K562 (cell line): ENCODE results near the gene CPM. TPM values are rescaled to one million over a fixed set of nuclear protein-coding genes. Genes with fewer than 3 reads are reported as not detected.

Experiments used
- ATAC-seq: fragments of 200-7000 bp; cut with Tn5 transposase; 3 replicates; pipeline ENCODE4 v1.9.1; 2020; ENCODE audit warnings: moderate library complexity
- BruUV-seq: library from RNA; stranded (reverse); fragments of 400-500 nt; replicated peaks from 2 replicates; lab custom pipeline; 2021; lab: Mats Ljungman, UMichigan
- CTCF ChIA-PET: fragments of 300-600 bp; formaldehyde crosslinking; extraction: SDS; loops from one replicate; lab custom pipeline; 2021; ENCODE audit warnings: low intra/inter-chr PET ratio; lab: Yijun Ruan, JAX
- POLR2A ChIA-PET: fragments of 300-600, 350-650 bp; sonication (Branson Sonifier 250); formaldehyde crosslinking; extraction: SDS; loops from one replicate; lab custom pipeline; 2021; ENCODE audit warnings: antibody characterized with exemption, inconsistent platforms; lab: Yijun Ruan, JAX
- DNase-seq, 4 experiments: peaks; one replicate each; pipeline versions ENCODE4 v3.0.0 to v3.0.0-alpha.2; 2011 to 2018; ENCODE audit warnings: low spot score in 3 of 4, mixed read lengths in 3 of 4; ENCODE audit errors: extremely low read depth in 1 of 4
- FAIRE-seq: peaks from 2 replicates; lab custom pipeline; 2011; peaks lifted over from hg19 to GRCh38; lab: Jason Lieb, UNC
- H2AFZ ChIP-seq: 2 replicates; pipeline ENCODE4 v1.6.0; 2011; ENCODE audit warnings: low read depth, low read length, control low read depth, inconsistent platforms
- H3K27ac ChIP-seq: fragments of 200-600 bp; 3 replicates; pipeline ENCODE4 v1.8.0; 2011; ENCODE audit warnings: low read depth, mild to moderate bottlenecking, control low read depth, inconsistent platforms, low read length, moderate library complexity, mixed read lengths; ENCODE audit errors: extremely low read depth
- H3K27me3 ChIP-seq, 2 experiments: fragments of 300-600 bp in 1 of 2; 2 replicates in 1 of 2; 3 replicates in 1 of 2; pipeline versions ENCODE4 v1.6.0 to v1.8.0; 2011; ENCODE audit warnings: inconsistent platforms in 2 of 2, low read length in 2 of 2, mild to moderate bottlenecking in 1 of 2, mixed read lengths in 1 of 2, moderate library complexity in 1 of 2; ENCODE audit not compliant: control insufficient read depth in 2 of 2, insufficient read depth in 2 of 2
- H3K36me3 ChIP-seq: fragments of 300-600 bp; 3 replicates; pipeline ENCODE4 v1.8.0; 2011; ENCODE audit warnings: mild to moderate bottlenecking, low read length, inconsistent platforms; ENCODE audit not compliant: control insufficient read depth, insufficient read depth
- H3K4me1 ChIP-seq, 2 experiments: fragments of 200-600 bp in 1 of 2; replicated peaks in 1 of 2; 2 replicates in 1 of 2; 3 replicates in 1 of 2; pipeline versions ENCODE4 v1.5.1 to v1.8.0; 2011; ENCODE audit warnings: inconsistent platforms in 2 of 2, low read length in 2 of 2, mild to moderate bottlenecking in 1 of 2, mixed read lengths in 1 of 2, moderate library complexity in 1 of 2; ENCODE audit not compliant: control insufficient read depth in 2 of 2, insufficient read depth in 2 of 2
- H3K4me2 ChIP-seq: 2 replicates; pipeline ENCODE4 v1.6.1; 2011; ENCODE audit warnings: low read length, control low read depth, inconsistent platforms, mixed read lengths; ENCODE audit not compliant: insufficient read depth
- H3K4me3 ChIP-seq: fragments of 200-600 bp; sonication (generic), shearing (Covaris generic); 2 replicates; pipeline ENCODE4 v1.5.1; 2016; ENCODE audit warnings: control low read depth, inconsistent platforms
- H3K79me2 ChIP-seq: fragments of 200-600 bp; 3 replicates; pipeline ENCODE4 v1.8.0; 2011; ENCODE audit warnings: low read length, inconsistent platforms; ENCODE audit not compliant: control insufficient read depth, insufficient read depth
- H3K9ac ChIP-seq, 2 experiments: 2 replicates each; pipeline versions ENCODE4 v1.6.0 to v1.6.1; 2011; ENCODE audit warnings: low read depth in 2 of 2, low read length in 2 of 2, control low read depth in 1 of 2, inconsistent platforms in 1 of 2, mild to moderate bottlenecking in 1 of 2, mixed read lengths in 1 of 2; ENCODE audit not compliant: insufficient read depth in 1 of 2
- H3K9me1 ChIP-seq: one replicate; pipeline ENCODE4 v1.6.0; 2011; ENCODE audit warnings: inconsistent platforms, mild to moderate bottlenecking, low read length, moderate library complexity; ENCODE audit not compliant: control insufficient read depth, insufficient read depth
- H3K9me3 ChIP-seq: replicated peaks from 2 replicates; pipeline ENCODE4 v1.5.1; 2011; ENCODE audit warnings: low read depth, low read length, inconsistent platforms; ENCODE audit not compliant: control insufficient read depth, insufficient read depth
- H4K20me1 ChIP-seq: replicated peaks from 2 replicates; pipeline ENCODE4 v1.6.1; 2011; ENCODE audit warnings: low read length, inconsistent platforms, mixed read lengths; ENCODE audit not compliant: control insufficient read depth, insufficient read depth
- ARID1B ChIP-seq: fragments of 450-650 bp; IDR thresholded peaks from 2 replicates; pipeline ENCODE4 v1.6.1; 2016; ENCODE audit warnings: antibody characterized with exemption, mild to moderate bottlenecking, inconsistent platforms
- BRD9 ChIP-seq: fragments of 450-650 bp; IDR thresholded peaks from 2 replicates; pipeline ENCODE4 v1.6.1; 2018; ENCODE audit warnings: low read depth; ENCODE audit not compliant: partially characterized antibody
- C11orf30 ChIP-seq: fragments of 450-650 bp; IDR thresholded peaks from 2 replicates; pipeline ENCODE4 v1.6.1; 2016; ENCODE audit warnings: low read depth, mild to moderate bottlenecking
- CREM ChIP-seq: IDR thresholded peaks from 2 replicates; pipeline ENCODE4 v1.6.1; 2014; ENCODE audit warnings: antibody characterized with exemption, low read depth
- DPF2 ChIP-seq: fragments of 450-650 bp; IDR thresholded peaks from 2 replicates; pipeline ENCODE4 v1.6.1; 2016
- HIVEP1 ChIP-seq: fragments of 250-450 bp; sonication (Bioruptor Pico); IDR thresholded peaks from 2 replicates; pipeline ENCODE4 v1.4.0; 2020; ENCODE audit warnings: mild to moderate bottlenecking
- HMBOX1 ChIP-seq: sonication (generic); IDR thresholded peaks from 2 replicates; pipeline ENCODE4 v1.6.1; 2016
- KDM1A ChIP-seq, 2 experiments: fragments of 450-650 bp; IDR thresholded peaks; 2 replicates each; pipeline ENCODE4 v1.6.1; 2016; ENCODE audit warnings: mild to moderate bottlenecking in 2 of 2
- MAFG ChIP-seq: fragments of 450-650 bp; conservative IDR thresholded peaks from 2 replicates; pipeline ENCODE4 v1.6.1; 2016; ENCODE audit warnings: missing genetic modification characterization, missing compliant biosample characterization
- MEIS2 ChIP-seq: fragments of 450-650 bp; IDR thresholded peaks from 2 replicates; pipeline ENCODE4 v1.6.1; 2014; ENCODE audit warnings: mild to moderate bottlenecking; ENCODE audit not compliant: partially characterized antibody
- NFE2 ChIP-seq: IDR thresholded peaks from 2 replicates; pipeline ENCODE4 v1.6.1; 2014; ENCODE audit warnings: antibody characterized with exemption, low read depth
- PRMT5 ChIP-seq: sonication (generic); formaldehyde crosslinking; IDR thresholded peaks from 2 replicates; pipeline ENCODE4 v1.5.0; 2020; ENCODE audit warnings: missing genetic modification reagents
- RBFOX2 ChIP-seq: fragments of 200-400 bp; formaldehyde crosslinking; IDR thresholded peaks from 2 replicates; pipeline ENCODE4 v1.6.1; 2017; ENCODE audit warnings: low read depth, mild to moderate bottlenecking, low read length, moderate library complexity
- RBM17 ChIP-seq: fragments of 200-400 bp; formaldehyde crosslinking; IDR thresholded peaks from 2 replicates; pipeline ENCODE4 v1.6.1; 2017; ENCODE audit warnings: low read depth, mild to moderate bottlenecking, low read length, borderline replicate concordance
- SAFB ChIP-seq: fragments of 200-400 bp; formaldehyde crosslinking; IDR thresholded peaks from 2 replicates; pipeline ENCODE4 v1.6.1; 2017; ENCODE audit warnings: low read depth, low read length, borderline replicate concordance
- ZZZ3 ChIP-seq: fragments of 450-650 bp; IDR thresholded peaks from 2 replicates; pipeline ENCODE4 v1.6.1; 2016; ENCODE audit warnings: antibody characterized with exemption, mild to moderate bottlenecking, moderate library complexity
- WGBS: fragments of 100-300 bp; shearing (Covaris generic); methylation state at CpG from one replicate; pipeline ENCODE4 v1.1.6; 2016; ENCODE audit warnings: low coverage, mixed read lengths; ENCODE audit not compliant: insufficient coverage; ENCODE audit errors: missing lambda C conversion rate; 5-methylcytosine and 5-hydroxymethylcytosine counted together
- in situ Hi-C: fragments of 300-500 bp; cut with MboI; formaldehyde crosslinking; loops from 4 replicates; pipeline ENCODE4 v1.15.0; 2018; ENCODE audit warnings: inconsistent platforms, mixed read lengths
- intact Hi-C: fragments of 100-400 bp; cut with micrococcal nuclease; formaldehyde crosslinking; loops from 2 replicates; pipeline ENCODE4 v1.14.2; 2022
- polyA plus RNA-seq, 8 experiments: library from polyadenylated mRNA; depleted of rRNA in 4 of 8; stranded (reverse) in 5 of 8; unstranded in 3 of 8; fragments of >200 nt; fragmentation: Nextera tagmentation in 2 of 8; fragmentation: Illumina TruSeq in 1 of 8; extraction: Ambion mirVana in 2 of 8; extraction: Trizol in 1 of 8; gene quantifications; 2 replicates each; pipeline versions ENCODE4 v1.2.1 to v1.2.3, GENCODE V29; 2011 to 2014; ENCODE audit warnings: inconsistent platforms in 1 of 8, missing spikeins in 1 of 8
- total RNA-seq, 7 experiments: library from RNA; depleted of rRNA in 6 of 7; stranded (reverse); fragments of >200 nt in 6 of 7; fragmentation: Illumina TruSeq in 2 of 7; extraction: Trizol in 2 of 7; gene quantifications; 2 replicates each; pipeline versions ENCODE4 v1.2.1 to v1.2.3, GENCODE V29; 2011 to 2021; ENCODE audit warnings: low replicate concordance in 1 of 7
- TF ChIP-seq, protein P1 (sequence below), 2 experiments: IDR thresholded peaks in 1 of 2; conservative IDR thresholded peaks in 1 of 2; 2 replicates each; pipeline ENCODE4 v1.6.1; 2016; ENCODE audit warnings: low read depth in 2 of 2, mild to moderate bottlenecking in 1 of 2, missing compliant biosample characterization in 1 of 2, missing genetic modification characterization in 1 of 2, moderate library complexity in 1 of 2
- TF ChIP-seq, protein P2 (sequence below): fragments of 450-650 bp; IDR thresholded peaks from 2 replicates; pipeline ENCODE4 v1.6.1; 2016

The CPM gene
- total and polyA plus RNA-seq, 9 of the 15 experiments (the other 6 are each of a cell fraction or from before 2014, with no cell fraction given): 0.31 TPM; not detected in 8

- in situ Hi-C loops (no loop called here), intact Hi-C loops (no loop called here)
- Histone ChIP-seq H3K27ac (peak overlapping the region; percentile 53; the same call in 2 of the 3 replicates), H3K9me3 (no peaks in the 10 kb centered on the region), H3K79me2 (peaks cover 91% of the 10 kb centered on the region), H3K9me1 (no peaks in the 10 kb centered on the region), H3K4me2 (no peak overlapping the region; the same call in 1 of the 2 replicates), H2AFZ (no peak overlapping the region), H3K36me3 (peaks cover 76% of the 10 kb centered on the region), H4K20me1 (peaks cover 5% of the 10 kb centered on the region; the same call in 1 of the 2 replicates), H3K4me3 (no peak overlapping the region), H3K4me1 (peaks cover 4 to 13% of the 10 kb centered on the region in 2 experiments), H3K9ac (peak overlapping the region in 1 of 2 experiments; percentile 22; a peak in 2 of 4 replicates), H3K27me3 (no peaks in the 10 kb centered on the region)
- ChIA-PET POLR2A (interaction anchor here (0.6 to 1.5 kb wide), 6 partner anchors 9 to 453 kb away, joined by 3 to 9 read pairs (median 4); no protein-coding TSS in a partner anchor), CTCF (no interaction called here)
- no TSS peak for BruUV-seq
- DNase-seq (peak in 2 of 4 experiments; percentile 29 to 35), ATAC-seq (no peak), FAIRE-seq (peak; percentile 65)
- 15% methylated on average over 1 of the region's 1 CpG for WGBS
- TF ChIP-seq BRD9: peak; percentile 39
- TF ChIP-seq RBFOX2: 0 out of 2 replicates have a peak, but pooled peaks have one; percentile 10
- 0 out of 4 replicates have a peak, but pooled peaks of 1 of the 2 experiments have one; percentile 16 for TF ChIP-seq KDM1A (IDR thresholded peaks at IDR 0.05)
- no peak for TF ChIP-seq RBM17
- TF ChIP-seq, protein P1, sequence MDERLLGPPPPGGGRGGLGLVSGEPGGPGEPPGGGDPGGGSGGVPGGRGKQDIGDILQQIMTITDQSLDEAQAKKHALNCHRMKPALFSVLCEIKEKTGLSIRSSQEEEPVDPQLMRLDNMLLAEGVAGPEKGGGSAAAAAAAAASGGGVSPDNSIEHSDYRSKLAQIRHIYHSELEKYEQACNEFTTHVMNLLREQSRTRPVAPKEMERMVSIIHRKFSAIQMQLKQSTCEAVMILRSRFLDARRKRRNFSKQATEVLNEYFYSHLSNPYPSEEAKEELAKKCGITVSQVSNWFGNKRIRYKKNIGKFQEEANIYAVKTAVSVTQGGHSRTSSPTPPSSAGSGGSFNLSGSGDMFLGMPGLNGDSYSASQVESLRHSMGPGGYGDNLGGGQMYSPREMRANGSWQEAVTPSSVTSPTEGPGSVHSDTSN (CRISPR knock-in tag; IDR thresholded peaks at IDR 0.05; ENCODE audit: low read depth): no peak
- TF ChIP-seq, protein P1 (tag; conservative IDR thresholded peaks at IDR 0.05; ENCODE audit: low read depth): peak; percentile 49; the same call in 1 of the 2 replicates
- TF ChIP-seq HMBOX1: peak; percentile 100
- TF ChIP-seq CREM: no peak
- TF ChIP-seq ARID1B: peak; percentile 21; the same call in 1 of the 2 replicates
- TF ChIP-seq, protein P2, sequence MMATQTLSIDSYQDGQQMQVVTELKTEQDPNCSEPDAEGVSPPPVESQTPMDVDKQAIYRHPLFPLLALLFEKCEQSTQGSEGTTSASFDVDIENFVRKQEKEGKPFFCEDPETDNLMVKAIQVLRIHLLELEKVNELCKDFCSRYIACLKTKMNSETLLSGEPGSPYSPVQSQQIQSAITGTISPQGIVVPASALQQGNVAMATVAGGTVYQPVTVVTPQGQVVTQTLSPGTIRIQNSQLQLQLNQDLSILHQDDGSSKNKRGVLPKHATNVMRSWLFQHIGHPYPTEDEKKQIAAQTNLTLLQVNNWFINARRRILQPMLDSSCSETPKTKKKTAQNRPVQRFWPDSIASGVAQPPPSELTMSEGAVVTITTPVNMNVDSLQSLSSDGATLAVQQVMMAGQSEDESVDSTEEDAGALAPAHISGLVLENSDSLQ: peak; percentile 17; the same call in 1 of the 2 replicates
- peak; percentile 61 for TF ChIP-seq MEIS2
- no peak for TF ChIP-seq HIVEP1 (CRISPR knock-in tag)
- TF ChIP-seq MAFG (tag): peak; percentile 80
- TF ChIP-seq PRMT5: no peak
- peak; percentile 55; the same call in 1 of the 2 replicates for TF ChIP-seq ZZZ3
- TF ChIP-seq DPF2: peak; percentile 55; the same call in 1 of the 2 replicates
- peak; percentile 77 for TF ChIP-seq NFE2
- TF ChIP-seq SAFB: no peak
- peak; percentile 79 for TF ChIP-seq C11orf30
Measured at GRCh38 chr12:68812553-68813241, 120.3 kb downstream of the CPM start.
